GM21447 (cell line): ENCODE data around the gene SLC9A7.

Experiments used
- ATAC-seq: cut with Tn5 transposase; IDR thresholded peaks from one replicate; pipeline ENCODE4 v1.9.1; 2021; ENCODE audit not compliant: unreplicated experiment

SLC9A7 gene

GRCh38 chrX:46575586-46575985 is 183.3 kb downstream of the SLC9A7 start:
- ATAC-seq, result no peak

GRCh38 chrX:46574774-46575381 is 184.0 kb downstream of the SLC9A7 start:
- ATAC-seq, result no peak

- ATAC-seq, result peak; percentile 29
Observed at GRCh38 chrX:46573892-46574773, 184.8 kb downstream of the SLC9A7 start.

- ATAC-seq, result peak; percentile 31
Observed at GRCh38 chrX:46573331-46573891, 185.5 kb downstream of the SLC9A7 start, which contains the start of gene CHST7. TSS of gene CHST7 (plus strand) at chrX:46573765. CDS start at chrX:46573932, 167 bp downstream.

GRCh38 chrX:46572340-46572936 is 186.5 kb downstream of the SLC9A7 start:
- peak; percentile 42 for ATAC-seq

GRCh38 chrX:46571423-46572339 is 187.2 kb downstream of the SLC9A7 start:
- no peak for ATAC-seq

GRCh38 chrX:46569621-46570020 is 189.3 kb downstream of the SLC9A7 start:
- no peak for ATAC-seq

GRCh38 chrX:46567388-46567787 is 191.5 kb downstream of the SLC9A7 start:
- ATAC-seq, result no peak

GRCh38 chrX:46561824-46562657 is 196.9 kb downstream of the SLC9A7 start:
- peak; percentile 97 for ATAC-seq

- no peak for ATAC-seq
Observed at GRCh38 chrX:46559062-46559461, 199.9 kb downstream of the SLC9A7 start.

- no peak for ATAC-seq
Observed at GRCh38 chrX:46554942-46555341, 204.0 kb downstream of the SLC9A7 start.

GRCh38 chrX:46553935-46554334 is 205.0 kb downstream of the SLC9A7 start:
- no peak for ATAC-seq

- ATAC-seq, result no peak
Observed at GRCh38 chrX:46551494-46552128, 207.3 kb downstream of the SLC9A7 start.

- ATAC-seq, result no peak
Observed at GRCh38 chrX:46549914-46550313, 209.0 kb downstream of the SLC9A7 start.
